ENCODE results near the gene NAPSA.
"Not testable (repeated sequence)": the region's sequence is repeated elsewhere in the genome, so short reads cannot be mapped to it uniquely, and the experiment has no call there.

NAPSA gene

GRCh38 chr19:50365434-50366306, at the start of gene NAPSA:
NAPSA (minus strand) TSS chr19:50365639; CDS start chr19:50365621, 18 bp downstream.
- DNase-seq: no peak

DNA sequence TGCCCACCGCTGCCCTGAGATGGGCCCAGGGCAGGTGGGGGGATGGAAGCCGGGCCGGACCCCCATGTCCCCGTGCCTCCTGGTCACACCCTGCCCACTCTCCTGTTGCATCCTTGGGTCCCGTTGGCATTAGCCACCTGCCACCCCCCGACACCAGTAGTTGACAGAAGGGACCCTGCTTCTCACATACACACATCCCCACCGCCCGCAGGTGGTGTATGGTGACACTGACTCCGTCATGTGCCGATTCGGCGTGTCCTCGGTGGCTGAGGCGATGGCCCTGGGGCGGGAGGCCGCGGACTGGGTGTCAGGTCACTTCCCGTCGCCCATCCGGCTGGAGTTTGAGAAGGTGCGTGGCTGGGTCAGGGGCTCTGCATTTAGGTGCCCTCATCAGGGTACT, 48.1 kb upstream of the NAPSA start:
- no peak for DNase-seq

DNA sequence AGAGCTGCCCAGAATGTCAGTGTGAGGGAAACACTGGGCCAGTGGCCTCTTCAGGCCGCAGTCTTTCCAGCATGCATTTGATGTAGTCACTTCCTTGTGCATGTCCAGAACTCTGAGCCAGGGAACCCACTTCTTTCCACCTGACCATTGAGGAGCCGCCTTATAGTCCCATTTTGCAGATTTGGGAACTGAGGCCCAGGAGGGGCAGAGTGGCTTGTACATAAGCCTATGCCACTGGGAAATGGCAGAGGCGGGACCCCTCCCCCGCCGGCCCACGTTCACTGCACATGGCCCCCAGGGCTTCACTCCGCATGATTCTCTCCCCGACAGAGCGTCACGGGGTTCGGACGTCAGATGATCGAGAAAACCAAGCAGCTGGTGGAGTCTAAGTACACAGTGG, 47.7 kb upstream of the NAPSA start:
- no peak for DNase-seq

- DNase-seq: no peak
Measured at GRCh38 chr19:50412419-50412818, 47.0 kb upstream of the NAPSA start.

DNA sequence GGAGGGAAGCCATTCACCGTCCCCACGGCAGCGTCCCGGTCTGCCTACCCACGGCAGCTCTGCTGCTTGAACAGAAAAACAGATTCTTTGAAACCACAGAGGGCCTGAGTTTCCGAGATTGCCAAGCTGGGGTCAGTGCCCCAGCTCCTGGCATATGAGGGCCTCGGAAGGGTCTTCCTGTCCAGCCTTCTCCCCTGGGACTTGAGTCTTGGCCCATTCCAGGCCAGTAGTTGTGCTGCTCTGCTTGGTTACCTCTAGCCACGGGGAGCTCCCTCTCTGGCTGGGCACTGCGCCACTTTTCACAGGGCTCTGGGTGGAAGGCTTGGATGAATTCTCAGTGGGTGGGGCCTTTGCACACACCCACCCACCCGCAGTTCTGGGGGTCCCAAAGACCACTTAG, 44.7 kb upstream of the NAPSA start:
- no peak for DNase-seq

- no peak for DNase-seq
Measured at GRCh38 chr19:50409347-50409746, 43.9 kb upstream of the NAPSA start.

DNA sequence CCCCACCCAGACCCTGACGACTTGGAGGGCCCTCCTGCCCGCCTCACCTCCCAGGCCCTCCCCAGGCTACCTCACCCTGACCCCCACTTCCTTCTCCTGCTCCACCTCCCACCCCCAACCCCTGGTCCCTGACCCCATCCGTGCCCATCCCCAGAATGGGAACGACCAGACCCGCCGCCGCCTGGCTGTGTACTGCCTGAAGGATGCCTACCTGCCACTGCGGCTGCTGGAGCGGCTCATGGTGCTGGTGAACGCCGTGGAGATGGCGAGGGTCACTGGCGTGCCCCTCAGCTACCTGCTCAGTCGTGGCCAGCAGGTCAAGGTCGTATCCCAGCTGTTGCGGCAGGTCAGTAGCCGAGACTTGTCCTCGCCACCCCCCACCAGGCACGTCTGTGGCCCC, 41.4 kb upstream of the NAPSA start:
- DNase-seq: no peak

- DNase-seq: no peak
Measured at GRCh38 chr19:50406156-50406820, 40.8 kb upstream of the NAPSA start.

DNA sequence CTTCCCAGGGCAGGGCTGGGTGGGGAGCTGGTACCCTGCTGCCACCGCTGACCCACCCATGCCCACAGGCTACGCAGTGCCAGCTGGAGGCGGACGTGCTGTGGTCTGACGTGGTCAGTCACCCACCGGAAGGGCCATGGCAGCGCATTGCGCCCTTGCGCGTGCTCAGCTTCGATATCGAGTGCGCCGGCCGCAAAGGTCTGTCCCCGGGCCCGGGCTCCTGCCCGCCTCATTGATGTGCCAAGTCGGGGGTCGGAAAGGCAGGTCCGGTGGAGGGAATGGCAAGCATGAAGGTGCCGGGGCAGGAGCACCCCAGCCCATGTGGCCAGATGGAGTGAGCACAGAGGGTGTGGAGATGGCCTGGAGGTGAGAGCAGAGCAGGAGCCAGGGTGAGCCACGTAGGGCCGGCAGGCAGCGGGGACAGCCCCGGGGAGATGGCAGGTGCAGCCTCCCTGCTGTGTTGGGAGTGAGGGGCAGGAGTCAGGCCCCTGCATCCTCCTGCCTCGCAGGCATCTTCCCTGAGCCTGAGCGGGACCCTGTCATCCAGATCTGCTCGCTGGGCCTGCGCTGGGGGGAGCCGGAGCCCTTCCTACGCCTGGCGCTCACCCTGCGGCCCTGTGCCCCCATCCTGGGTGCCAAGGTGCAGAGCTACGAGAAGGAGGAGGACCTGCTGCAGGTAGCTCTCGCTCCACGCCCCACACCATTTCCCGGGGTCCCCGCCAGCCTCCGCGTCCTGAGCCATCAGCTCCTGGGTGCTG, 37.3 kb upstream of the NAPSA start:
- DNase-seq: no peak

- no peak for DNase-seq
Measured at GRCh38 chr19:50401605-50402450, 36.4 kb upstream of the NAPSA start.

GRCh38 chr19:50399368-50399745, 33.9 kb upstream of the NAPSA start:
- no peak for DNase-seq

- DNase-seq: no peak
Measured at GRCh38 chr19:50398675-50399367, 33.4 kb upstream of the NAPSA start.

- DNase-seq: no peak
Measured at GRCh38 chr19:50394017-50394416, 28.6 kb upstream of the NAPSA start.

DNA sequence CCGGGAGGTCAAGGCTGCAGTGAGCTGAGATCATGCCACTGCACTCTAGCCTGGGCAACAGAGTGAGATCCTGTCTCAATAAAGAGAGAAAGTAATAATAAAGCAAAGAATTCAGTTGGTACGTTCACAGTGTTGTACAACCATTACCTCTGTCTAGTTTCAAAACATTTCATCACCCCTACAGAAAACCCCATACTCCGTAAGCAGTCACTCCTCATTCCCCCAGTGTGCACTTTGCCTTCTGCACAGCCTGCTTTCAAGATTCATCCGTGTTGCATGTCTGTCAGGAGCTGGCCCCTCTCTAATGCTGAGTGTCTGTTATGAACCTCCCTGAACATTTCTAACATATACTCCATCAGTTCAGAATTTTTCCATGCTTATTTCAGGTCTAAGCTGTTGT, 28.1 kb upstream of the NAPSA start:
- no peak for DNase-seq

DNA sequence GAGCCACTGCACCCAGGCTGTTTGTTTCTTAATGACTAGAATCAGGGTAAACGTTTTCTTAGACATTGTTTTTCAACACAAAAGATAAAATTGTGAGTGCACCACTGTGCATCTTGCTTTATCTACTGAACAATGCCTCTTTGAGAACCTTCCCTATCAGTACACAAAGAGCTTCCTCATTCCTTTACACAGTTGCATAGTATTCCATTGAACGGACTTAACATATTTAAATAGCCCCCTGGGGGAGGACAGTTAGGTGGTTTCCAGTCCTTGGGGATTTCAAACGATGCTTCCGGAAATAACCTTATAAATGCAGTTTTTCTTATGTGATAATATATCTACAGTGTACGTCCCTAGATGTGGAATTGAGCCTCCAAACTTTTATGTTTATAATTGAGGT, 27.3 kb upstream of the NAPSA start:
- no peak for DNase-seq

DNA sequence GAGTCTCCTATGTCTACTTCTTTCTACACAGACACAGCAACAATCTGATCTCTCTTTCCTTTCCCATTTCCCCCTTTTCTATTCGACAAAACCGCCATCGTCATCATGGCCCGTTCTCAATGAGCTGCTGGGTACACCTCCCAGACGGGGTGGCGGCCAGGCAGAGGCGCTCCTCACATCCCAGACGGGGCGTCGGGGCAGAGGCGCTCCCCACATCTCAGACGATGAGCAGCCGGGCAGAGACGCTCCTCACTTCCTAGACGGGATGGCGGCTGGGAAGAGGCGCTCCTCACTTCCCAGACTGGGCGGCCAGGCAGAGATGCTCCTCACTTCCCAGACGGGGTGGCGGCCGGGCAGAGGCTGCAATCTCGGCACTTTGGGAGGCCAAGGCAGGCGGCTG, 25.5 kb upstream of the NAPSA start:
- not testable (repeated sequence) for DNase-seq

DNA sequence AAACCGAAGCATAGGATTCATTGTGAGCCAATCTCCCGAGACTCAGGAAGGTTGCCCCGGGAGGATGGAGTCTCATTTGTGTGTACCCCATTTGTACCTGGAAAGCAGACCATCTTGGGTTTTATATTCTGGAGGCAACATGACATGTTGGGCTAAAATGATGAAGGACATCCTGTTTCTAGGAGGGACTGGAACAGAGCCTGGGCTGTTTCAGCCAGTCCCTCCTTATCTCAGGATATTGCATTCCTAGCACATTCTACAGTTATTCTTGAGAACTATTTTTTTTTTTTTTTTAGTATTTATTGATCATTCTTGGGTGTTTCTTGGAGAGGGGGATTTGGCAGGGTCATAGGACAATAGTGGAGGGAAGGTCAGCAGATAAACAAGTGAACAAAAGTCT, 24.9 kb upstream of the NAPSA start:
- not testable (repeated sequence) for DNase-seq

DNA sequence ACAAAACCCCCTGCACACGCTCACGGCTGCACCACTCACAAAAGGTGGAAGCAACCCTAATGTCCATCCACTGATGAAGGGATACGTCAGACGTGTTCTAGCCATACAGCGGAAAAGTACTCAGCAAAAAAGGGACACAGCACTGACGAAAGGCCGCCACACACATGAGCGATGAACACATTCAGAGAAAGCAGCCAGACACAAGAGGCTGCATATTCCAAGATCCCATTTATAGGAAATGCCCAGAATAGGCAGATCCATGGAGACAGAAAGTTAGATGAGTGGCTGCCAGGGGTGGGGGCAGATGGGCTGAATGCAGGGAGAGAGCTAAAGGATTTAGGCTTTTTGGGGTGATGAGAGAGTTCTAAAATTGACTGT, 22.4 kb upstream of the NAPSA start:
- no peak for DNase-seq

DNA sequence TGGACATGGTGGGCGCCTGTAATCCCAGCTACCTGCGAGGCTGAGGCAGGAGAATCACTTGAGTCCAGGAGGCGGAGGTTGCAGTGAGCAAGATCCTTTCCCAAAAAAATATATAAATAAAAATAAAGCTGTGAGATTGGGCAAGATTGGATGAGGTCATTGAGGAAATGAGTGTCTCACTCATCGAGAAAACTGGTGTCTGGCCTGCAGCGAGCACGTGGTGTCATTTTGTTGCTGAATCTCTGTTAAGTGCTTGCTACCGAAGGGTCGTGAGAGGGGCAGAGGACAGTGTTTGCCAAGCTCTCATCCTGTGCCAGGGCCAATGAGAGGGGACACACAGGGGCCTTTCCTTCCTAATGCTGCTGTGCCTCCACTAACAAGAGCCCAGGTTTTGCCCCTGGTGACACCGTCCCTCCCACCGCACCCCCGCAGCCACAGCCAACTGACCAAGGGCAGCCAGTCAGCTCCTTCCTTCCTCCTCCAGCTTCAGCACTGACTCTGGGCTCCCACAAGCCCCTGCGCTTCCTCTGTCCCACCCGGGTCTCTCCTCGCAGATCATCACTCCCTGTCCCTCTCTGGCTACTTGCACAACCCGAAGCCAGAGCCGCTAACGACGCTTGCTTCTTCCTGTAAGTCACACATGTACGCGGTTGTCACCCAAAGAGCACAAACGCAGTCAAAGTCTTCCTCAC, 21.9 kb upstream of the NAPSA start:
- no peak for DNase-seq

GRCh38 chr19:50384685-50385535, 19.5 kb upstream of the NAPSA start:
- no peak for DNase-seq
